Transverse colon (tissue), 4 donors: Measurements from ENCODE around the gene THADA. TPM values are rescaled to one million over a fixed set of nuclear protein-coding genes. Genes with fewer than 3 reads are reported as not detected.

Experiments used
- DNase-seq: peaks from one replicate; pipeline ENCODE4 v3.0.0-alpha.2; 2019
- H3K27ac ChIP-seq, 4 donors: fragments of 200-600 bp; sonication (generic); 2 replicates each; pipeline ENCODE4 v1.5.1; 2016 to 2018; ENCODE audit warnings: inconsistent platforms in 4 of 4
- H3K27me3 ChIP-seq: fragments of 200-600 bp; sonication (generic); 2 replicates; pipeline ENCODE4 v1.5.1; 2017; ENCODE audit warnings: inconsistent platforms
- H3K36me3 ChIP-seq, 4 donors: fragments of 200-600 bp; sonication (generic); 2 replicates each; pipeline ENCODE4 v1.5.1; 2017 to 2019; ENCODE audit warnings: inconsistent platforms in 4 of 4
- H3K4me1 ChIP-seq, 4 donors: fragments of 200-600 bp; sonication (generic); 2 replicates each; pipeline ENCODE4 v1.5.1; 2017 to 2020; ENCODE audit warnings: inconsistent platforms in 4 of 4
- H3K4me3 ChIP-seq, 4 donors: fragments of 200-600 bp; sonication (generic); 1 replicate in 1 of 4; 2 replicates in 3 of 4; pipeline versions ENCODE4 v1.5.1 to v1.6.1; 2017 to 2019; ENCODE audit warnings: inconsistent platforms in 4 of 4
- H3K9me3 ChIP-seq, 2 donors: fragments of 200-600 bp; sonication (generic); 2 replicates each; pipeline ENCODE4 v1.5.1; 2017 to 2019; ENCODE audit warnings: inconsistent platforms in 2 of 2
- EP300 ChIP-seq: sonication (generic); formaldehyde crosslinking; IDR thresholded peaks from one replicate; pipeline ENCODE4 v1.6.1; 2017; ENCODE audit warnings: antibody characterized with exemption, low read depth
- POLR2A ChIP-seq: fragments of 450-650 bp; IDR thresholded peaks from one replicate; pipeline ENCODE4 v1.6.1; 2016; ENCODE audit warnings: antibody characterized with exemption, mild to moderate bottlenecking, moderate library complexity
- POLR2AphosphoS5 ChIP-seq, 3 donors: sonication (generic); formaldehyde crosslinking; IDR thresholded peaks; one replicate each; pipeline ENCODE4 v1.6.1; 2016; ENCODE audit warnings: antibody characterized with exemption in 3 of 3
- WGBS, 2 donors: methylation state at CpG; one replicate each; pipeline ENCODE4 v1.1.5; 2018; ENCODE audit warnings: low coverage in 1 of 2; 5-methylcytosine and 5-hydroxymethylcytosine counted together
- in situ Hi-C, 4 donors: fragments of 200-750 bp; cut with MboI; loops; one replicate each; pipeline versions ENCODE4 v1.15.0 to v1.15.1; 2017; ENCODE audit warnings: low sequenced_read_pairs in 3 of 4, low pct_ligation_motif_present in 1 of 4, low pct_unique_long_range_greater_than_20kb in 1 of 4
- intact Hi-C: fragments of 100-400 bp; cut with DNase I; formaldehyde crosslinking; loops from one replicate; pipeline ENCODE4 v1.15.1; 2023; ENCODE audit warnings: low total_unique reads
- total RNA-seq, 4 donors: library from RNA; depleted of rRNA; stranded (reverse); fragments of >200 nt; gene quantifications; one replicate each; pipeline ENCODE4 v1.1.0, GENCODE V29; 2016
- TF ChIP-seq, protein P1 (sequence below), 5 experiments: fragments of 200-600 bp in 3 of 5; fragments of 450-650 bp in 2 of 5; sonication (generic) in 3 of 5; IDR thresholded peaks; 1 replicate in 2 of 5; 2 replicates in 3 of 5; pipeline ENCODE4 v1.5.1; 2016 to 2017; ENCODE audit warnings: antibody characterized with exemption in 5 of 5, inconsistent platforms in 3 of 5, mild to moderate bottlenecking in 2 of 5, moderate library complexity in 1 of 5

Gene THADA
- total RNA-seq, 4 donors from 2014 or later = 21.7 to 78.6 (median 28.1) TPM

- Histone ChIP-seq H3K4me1 (peaks cover 11 to 16% (median 13%) of the 10 kb centered on the region in 4 donors), H3K9me3 (peaks cover 6 to 8% of the 10 kb centered on the region in 2 donors), H3K27me3 (no peaks in the 10 kb centered on the region), H3K36me3 (peaks cover 0 to 28% (median 3%) of the 10 kb centered on the region in 4 donors), H3K27ac (no peak overlapping the region), H3K4me3 (no peak overlapping the region)
- WGBS, 2 donors = 62 to 86% methylated on average over 1 to 2 of the region's 2 CpGs
- intact Hi-C loops = no loop called here
- TF ChIP-seq EP300 (no peak), POLR2A (no peak), POLR2AphosphoS5 (IDR thresholded peaks at IDR 0.05) (no peak)
- TF ChIP-seq, protein P1, sequence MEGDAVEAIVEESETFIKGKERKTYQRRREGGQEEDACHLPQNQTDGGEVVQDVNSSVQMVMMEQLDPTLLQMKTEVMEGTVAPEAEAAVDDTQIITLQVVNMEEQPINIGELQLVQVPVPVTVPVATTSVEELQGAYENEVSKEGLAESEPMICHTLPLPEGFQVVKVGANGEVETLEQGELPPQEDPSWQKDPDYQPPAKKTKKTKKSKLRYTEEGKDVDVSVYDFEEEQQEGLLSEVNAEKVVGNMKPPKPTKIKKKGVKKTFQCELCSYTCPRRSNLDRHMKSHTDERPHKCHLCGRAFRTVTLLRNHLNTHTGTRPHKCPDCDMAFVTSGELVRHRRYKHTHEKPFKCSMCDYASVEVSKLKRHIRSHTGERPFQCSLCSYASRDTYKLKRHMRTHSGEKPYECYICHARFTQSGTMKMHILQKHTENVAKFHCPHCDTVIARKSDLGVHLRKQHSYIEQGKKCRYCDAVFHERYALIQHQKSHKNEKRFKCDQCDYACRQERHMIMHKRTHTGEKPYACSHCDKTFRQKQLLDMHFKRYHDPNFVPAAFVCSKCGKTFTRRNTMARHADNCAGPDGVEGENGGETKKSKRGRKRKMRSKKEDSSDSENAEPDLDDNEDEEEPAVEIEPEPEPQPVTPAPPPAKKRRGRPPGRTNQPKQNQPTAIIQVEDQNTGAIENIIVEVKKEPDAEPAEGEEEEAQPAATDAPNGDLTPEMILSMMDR (IDR thresholded peaks at IDR 0.05) = no peak
- in situ Hi-C loops = no loop called here
- no peak for DNase-seq
These were observed 314.8 kb downstream of the THADA start for GRCh38 chr2:43280994-43281393.

DNA sequence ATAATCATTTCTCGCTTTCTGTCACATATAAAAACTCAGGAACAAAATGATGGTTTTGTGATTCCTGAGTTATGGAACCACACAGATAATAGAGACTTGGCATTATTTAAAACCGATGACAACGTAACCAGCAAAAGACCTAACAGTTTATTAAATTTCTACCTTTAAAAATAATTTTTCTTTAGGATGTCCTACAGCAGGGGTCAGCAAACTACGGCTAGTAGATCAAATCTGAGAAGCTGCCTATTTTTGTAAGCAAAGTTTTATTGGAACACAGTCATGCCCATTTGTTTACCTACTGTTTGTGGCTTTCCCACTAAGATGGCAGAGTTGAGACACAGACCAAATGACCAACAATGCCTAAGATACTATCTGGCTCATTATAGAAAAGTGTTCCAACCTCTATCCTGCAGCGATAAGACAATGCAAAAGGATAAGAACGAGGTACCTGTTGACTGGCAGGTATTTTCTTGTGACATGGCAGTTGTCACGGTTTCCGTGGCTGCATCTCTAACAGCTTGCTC, 316.5 kb downstream of the THADA start:
- H3K36me3 ChIP-seq = peaks cover 0 to 13% (median 0%) of the 10 kb centered on the region in 4 donors
- DNase-seq = no peak
- H3K4me1 ChIP-seq = peaks cover 11 to 16% (median 14%) of the 10 kb centered on the region in 4 donors
- H3K9me3 ChIP-seq = peaks cover 2 to 3% of the 10 kb centered on the region in 2 donors
- H3K27me3 ChIP-seq = no peaks in the 10 kb centered on the region
- intact Hi-C loops (no loop called here), in situ Hi-C loops (no loop called here)
- H3K27ac ChIP-seq = no peak overlapping the region
- H3K4me3 ChIP-seq = no peak overlapping the region
- TF ChIP-seq, protein P1 (IDR thresholded peaks at IDR 0.05) = no peak
- TF ChIP-seq POLR2AphosphoS5 (IDR thresholded peaks at IDR 0.05) (no peak), EP300 (no peak), POLR2A (no peak)
- 95 to 96% methylated on average over 7 to 8 of the region's 8 CpGs for WGBS, 2 donors

DNA sequence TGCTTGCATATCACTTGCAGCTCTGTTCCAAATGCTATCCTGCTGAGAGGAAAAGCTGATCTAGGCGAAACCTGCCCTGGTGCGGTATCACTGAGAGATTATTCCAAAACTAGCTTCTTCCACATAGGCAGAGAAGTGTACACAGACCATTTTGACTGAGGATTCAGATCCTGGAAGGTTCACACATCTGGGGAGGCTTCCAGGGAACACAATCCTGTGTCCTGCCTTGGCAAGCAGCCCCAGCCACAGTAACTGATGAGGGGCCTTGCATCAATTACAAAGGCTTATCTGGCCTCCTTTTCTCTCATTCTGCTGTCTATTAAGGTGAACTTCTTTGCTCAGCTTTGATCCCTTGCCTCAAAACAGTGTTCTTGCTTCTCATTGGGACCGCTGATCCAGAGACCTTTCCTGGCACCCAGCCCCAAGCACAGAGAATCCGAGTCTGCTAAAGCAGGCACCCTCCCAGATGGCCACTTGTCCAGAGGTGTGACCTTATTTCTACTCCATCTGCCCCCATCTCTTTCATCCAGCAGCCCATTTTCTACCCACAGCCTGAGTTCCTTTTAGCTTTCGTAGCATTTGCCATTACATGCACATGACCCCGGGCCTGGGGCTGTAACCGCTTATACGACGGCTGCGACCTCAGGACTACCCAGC, 317.1 kb downstream of the THADA start:
- intact Hi-C loops (no loop called here), in situ Hi-C loops (no loop called here)
- peaks cover 11 to 16% (median 14%) of the 10 kb centered on the region in 4 donors for H3K4me1 ChIP-seq
- H3K4me3 ChIP-seq = no peak overlapping the region
- no peak for DNase-seq
- H3K36me3 ChIP-seq = peaks cover 0 to 6% (median 0%) of the 10 kb centered on the region in 4 donors
- no peaks in the 10 kb centered on the region for H3K27me3 ChIP-seq
- 89 to 96% methylated on average over 5 to 10 of the region's 10 CpGs for WGBS, 2 donors
- TF ChIP-seq, protein P1 (IDR thresholded peaks at IDR 0.05) = no peak
- TF ChIP-seq POLR2AphosphoS5 (IDR thresholded peaks at IDR 0.05) (no peak), POLR2A (no peak), EP300 (no peak)
- H3K27ac ChIP-seq = no peak overlapping the region
- H3K9me3 ChIP-seq = no peaks in the 10 kb centered on the region

DNA sequence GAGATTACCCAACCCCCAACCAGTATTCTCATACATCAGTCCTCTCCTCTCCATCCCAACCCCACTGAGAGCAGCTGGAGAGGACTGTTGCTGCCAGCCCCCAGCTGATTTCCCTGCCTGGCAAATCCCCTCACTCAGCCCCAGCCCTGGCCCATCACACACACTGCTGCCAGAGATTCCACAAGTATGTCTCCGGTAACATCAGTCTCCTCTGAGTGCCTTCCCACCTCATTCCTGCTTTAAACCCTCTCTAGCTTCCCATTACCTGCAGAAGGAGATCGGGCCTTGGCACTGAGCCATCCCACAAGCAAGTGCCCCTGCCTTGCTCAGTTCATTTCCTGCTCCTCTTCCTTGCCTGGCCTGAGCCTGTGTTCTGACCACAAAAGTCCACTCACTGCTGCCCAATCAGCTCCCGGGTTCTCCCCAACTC, 318.9 kb downstream of the THADA start:
- no peak for DNase-seq
- in situ Hi-C loops (no loop called here), intact Hi-C loops (no loop called here)
- no peak for TF ChIP-seq POLR2AphosphoS5 (IDR thresholded peaks at IDR 0.05)
- no peak for TF ChIP-seq EP300
- TF ChIP-seq, protein P1 (IDR thresholded peaks at IDR 0.05) = no peak
- TF ChIP-seq POLR2A = no peak
- Histone ChIP-seq H3K27ac (peak overlapping the region; percentile 54 to 76 (median 66)), H3K9me3 (no peaks in the 10 kb centered on the region), H3K27me3 (no peaks in the 10 kb centered on the region), H3K4me1 (peaks cover 11 to 16% (median 14%) of the 10 kb centered on the region in 4 donors), H3K4me3 (no peak overlapping the region), H3K36me3 (no peaks in the 10 kb centered on the region)
- WGBS, 2 donors = 20 to 65% methylated on average over 2 to 3 of the region's 3 CpGs
